Astrocyte of the spinal cord (primary cell): ENCODE measurements around the gene KIT.

ENCODE experiments used
- DNase-seq: peaks from one replicate; pipeline ENCODE4 v3.0.0; 2011; ENCODE audit warnings: low read depth, low spot score
- H3K4me3 ChIP-seq: 2 replicates; pipeline ENCODE4 v1.5.1; 2011; ENCODE audit warnings: low read depth, mild to moderate bottlenecking, low read length, moderate library complexity
- in situ Hi-C: cut with HindIII; loops from 2 replicates; pipeline ENCODE4 v1.10.0; 2017; ENCODE audit warnings: low sequenced_read_pairs
- TF ChIP-seq, protein P1 (sequence below): IDR thresholded peaks from 2 replicates; pipeline ENCODE4 v1.5.1; 2012; ENCODE audit warnings: low read depth, mild to moderate bottlenecking, low read length, inconsistent platforms

KIT gene

GRCh38 chr4:54744487-54744886 is 86.7 kb downstream of the KIT start:
- in situ Hi-C loops: no loop called here

GRCh38 chr4:54745031-54745770 is 87.4 kb downstream of the KIT start:
- in situ Hi-C loops: no loop called here
- no peak overlapping the region for H3K4me3 ChIP-seq
- peak; percentile 12 for DNase-seq
- TF ChIP-seq, protein P1, sequence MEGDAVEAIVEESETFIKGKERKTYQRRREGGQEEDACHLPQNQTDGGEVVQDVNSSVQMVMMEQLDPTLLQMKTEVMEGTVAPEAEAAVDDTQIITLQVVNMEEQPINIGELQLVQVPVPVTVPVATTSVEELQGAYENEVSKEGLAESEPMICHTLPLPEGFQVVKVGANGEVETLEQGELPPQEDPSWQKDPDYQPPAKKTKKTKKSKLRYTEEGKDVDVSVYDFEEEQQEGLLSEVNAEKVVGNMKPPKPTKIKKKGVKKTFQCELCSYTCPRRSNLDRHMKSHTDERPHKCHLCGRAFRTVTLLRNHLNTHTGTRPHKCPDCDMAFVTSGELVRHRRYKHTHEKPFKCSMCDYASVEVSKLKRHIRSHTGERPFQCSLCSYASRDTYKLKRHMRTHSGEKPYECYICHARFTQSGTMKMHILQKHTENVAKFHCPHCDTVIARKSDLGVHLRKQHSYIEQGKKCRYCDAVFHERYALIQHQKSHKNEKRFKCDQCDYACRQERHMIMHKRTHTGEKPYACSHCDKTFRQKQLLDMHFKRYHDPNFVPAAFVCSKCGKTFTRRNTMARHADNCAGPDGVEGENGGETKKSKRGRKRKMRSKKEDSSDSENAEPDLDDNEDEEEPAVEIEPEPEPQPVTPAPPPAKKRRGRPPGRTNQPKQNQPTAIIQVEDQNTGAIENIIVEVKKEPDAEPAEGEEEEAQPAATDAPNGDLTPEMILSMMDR: no peak

More at GRCh38 chr4:54744487-54744886, 86.7 kb downstream of the KIT start:
- DNase-seq: no peak
- no peak overlapping the region for H3K4me3 ChIP-seq
- TF ChIP-seq, protein P1: no peak

DNA sequence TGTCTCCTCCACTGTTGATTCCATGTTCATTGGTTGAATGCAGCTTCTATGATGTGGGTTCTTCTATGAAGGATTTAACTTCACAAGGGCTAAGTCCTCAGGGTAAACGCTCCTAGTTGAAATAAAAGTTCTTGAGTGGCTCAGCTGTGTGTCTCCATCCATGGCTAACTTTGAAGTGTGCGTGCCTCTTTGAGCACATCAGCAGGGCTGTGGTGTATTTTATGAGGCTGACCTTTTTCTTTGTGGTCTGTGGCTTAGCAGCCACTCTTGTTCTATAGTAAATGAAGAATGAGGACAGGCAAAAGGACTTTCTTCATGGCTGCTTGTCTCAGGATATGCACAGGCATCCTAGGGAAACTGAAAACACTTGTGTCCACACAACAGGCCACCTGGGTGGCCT is 88.5 kb downstream of the KIT start:
- H3K4me3 ChIP-seq: no peak overlapping the region
- TF ChIP-seq, protein P1: no peak
- DNase-seq: peak; percentile 68
- in situ Hi-C loops: no loop called here

- in situ Hi-C loops: no loop called here
- TF ChIP-seq, protein P1: no peak
- H3K4me3 ChIP-seq: no peak overlapping the region
- no peak for DNase-seq
These were observed 92.6 kb downstream of the KIT start for GRCh38 chr4:54750341-54750740.

DNA sequence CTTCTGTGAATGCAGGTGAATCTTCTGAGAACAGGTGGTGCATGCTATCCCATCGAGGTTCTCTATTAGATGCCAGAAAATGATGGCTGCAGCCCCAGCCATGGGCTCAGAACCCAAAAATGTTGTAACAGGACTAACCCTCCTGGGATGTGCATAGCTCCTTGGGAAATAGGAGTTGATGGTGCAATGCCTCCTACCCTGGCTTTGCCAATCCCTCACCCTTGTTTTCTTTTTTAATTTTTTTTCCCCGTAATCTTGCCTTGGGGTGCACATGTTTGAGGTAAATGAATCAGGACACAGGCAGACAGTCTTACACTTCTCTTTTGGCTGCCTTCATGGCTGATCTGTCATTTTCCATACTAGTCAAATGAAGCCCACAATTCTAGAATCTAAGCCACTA is 96.6 kb downstream of the KIT start:
- DNase-seq: no peak
- TF ChIP-seq, protein P1: no peak
- no peak overlapping the region for H3K4me3 ChIP-seq
- in situ Hi-C loops: no loop called here

DNA sequence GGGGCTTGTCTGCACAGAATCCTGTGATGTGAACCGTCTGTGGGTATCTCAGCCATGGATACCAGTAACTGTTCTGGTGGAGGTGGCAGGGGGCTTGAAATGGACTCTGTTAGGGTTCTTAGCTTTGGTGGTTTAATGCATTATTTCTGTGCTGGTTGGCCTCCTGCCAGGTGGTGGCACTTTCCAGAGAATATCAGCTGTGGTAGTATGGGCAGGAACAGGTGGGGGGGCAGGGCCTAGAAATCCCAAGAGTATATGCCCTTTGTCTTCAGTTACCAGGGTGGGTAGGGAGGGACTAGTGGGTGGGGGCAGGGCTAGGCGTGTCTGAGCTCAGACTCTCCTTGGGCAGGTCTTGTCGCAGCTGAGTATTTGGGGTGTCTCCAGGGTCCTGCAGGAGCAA is 106.7 kb downstream of the KIT start:
- no peak for DNase-seq
- H3K4me3 ChIP-seq: no peak overlapping the region
- TF ChIP-seq, protein P1: no peak
- in situ Hi-C loops: no loop called here
